Progenitor cell of endocrine pancreas (in vitro differentiated cells): ENCODE data around the gene TXNRD2. TPM values are rescaled to one million over a fixed set of nuclear protein-coding genes. Genes with fewer than 3 reads are reported as not detected.
A peak's percentile ranks its signal among the peaks of the same experiment; 100 is the strongest.

ENCODE experiments used
- DNase-seq: peaks from one replicate; pipeline ENCODE4 v3.0.0; 2021; ENCODE audit warnings: low spot score; ENCODE audit not compliant: unreplicated experiment
- H3K27ac Mint-ChIP-seq: 2 replicates; pipeline ENCODE4 v1.8.0; 2021; ENCODE audit warnings: mild to moderate bottlenecking, moderate library complexity, mixed read lengths
- H3K27me3 Mint-ChIP-seq: 2 replicates; pipeline ENCODE4 v1.8.0; 2021; ENCODE audit warnings: mixed read lengths
- H3K36me3 Mint-ChIP-seq: 2 replicates; pipeline ENCODE4 v1.8.0; 2022; ENCODE audit warnings: mixed read lengths; ENCODE audit not compliant: insufficient read depth
- H3K4me1 Mint-ChIP-seq: 2 replicates; pipeline ENCODE4 v1.8.0; 2021; ENCODE audit warnings: low read depth, mixed read lengths
- H3K4me3 Mint-ChIP-seq: 2 replicates; pipeline ENCODE4 v1.8.0; 2021; ENCODE audit warnings: low read depth, mild to moderate bottlenecking, moderate library complexity, mixed read lengths
- H3K9me3 Mint-ChIP-seq: 2 replicates; pipeline ENCODE4 v1.8.0; 2021; ENCODE audit warnings: low read depth, mixed read lengths
- total RNA-seq: library from RNA; stranded (reverse); gene quantifications from 2 replicates; pipeline ENCODE4 v1.2.1, GENCODE V29; 2021
- TF ChIP-seq, protein P1 (sequence below): fragments of 200-600 bp; sonication (generic); IDR thresholded peaks from one replicate; pipeline ENCODE4 v1.5.0; 2021; ENCODE audit warnings: antibody characterized with exemption, mild to moderate bottlenecking; ENCODE audit not compliant: unreplicated experiment

The TXNRD2 gene
- total RNA-seq, 1 donor from 2014 or later: 14.0 TPM

DNA sequence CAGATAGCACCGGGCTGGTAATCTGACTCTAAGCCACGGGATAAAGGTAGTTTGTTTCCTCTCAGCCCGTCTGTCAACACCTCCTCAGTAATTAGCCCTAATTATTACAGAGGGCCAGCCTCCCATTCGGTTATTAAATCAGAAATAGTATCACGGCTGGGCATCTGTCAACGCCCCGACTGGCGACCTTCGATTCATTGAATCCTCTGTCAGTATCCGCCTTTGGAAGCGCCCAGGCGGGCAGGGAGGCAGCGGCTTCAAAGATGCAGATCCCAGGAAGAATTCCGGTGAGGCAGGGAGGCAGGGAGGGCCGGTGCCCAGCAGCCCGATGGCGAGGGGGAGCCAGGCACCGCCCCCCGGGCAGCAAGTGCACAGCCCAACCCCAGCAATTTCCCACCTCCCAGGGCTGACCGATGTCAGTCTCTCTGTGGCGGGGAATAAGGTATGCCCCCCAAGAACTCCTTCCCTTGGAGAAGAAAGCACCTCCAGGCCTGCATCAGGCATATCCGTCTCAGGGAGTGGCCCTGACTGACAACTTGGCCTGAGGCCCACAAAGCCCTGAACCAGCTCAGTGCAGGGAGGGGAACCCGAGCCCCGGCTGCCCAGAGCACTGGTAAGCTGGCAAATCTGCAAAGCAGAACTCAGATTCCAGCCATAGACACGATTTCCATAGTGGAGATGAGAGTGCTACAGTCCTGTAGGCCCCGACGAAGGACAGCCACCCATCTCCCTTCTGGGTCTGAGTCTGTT is 98.3 kb downstream of the TXNRD2 start:
- H3K4me1 Mint-ChIP-seq: peaks cover 12% of the 10 kb centered on the region
- no peak overlapping the region for H3K4me3 Mint-ChIP-seq
- H3K27me3 Mint-ChIP-seq: no peaks in the 10 kb centered on the region
- DNase-seq: no peak
- TF ChIP-seq, protein P1, sequence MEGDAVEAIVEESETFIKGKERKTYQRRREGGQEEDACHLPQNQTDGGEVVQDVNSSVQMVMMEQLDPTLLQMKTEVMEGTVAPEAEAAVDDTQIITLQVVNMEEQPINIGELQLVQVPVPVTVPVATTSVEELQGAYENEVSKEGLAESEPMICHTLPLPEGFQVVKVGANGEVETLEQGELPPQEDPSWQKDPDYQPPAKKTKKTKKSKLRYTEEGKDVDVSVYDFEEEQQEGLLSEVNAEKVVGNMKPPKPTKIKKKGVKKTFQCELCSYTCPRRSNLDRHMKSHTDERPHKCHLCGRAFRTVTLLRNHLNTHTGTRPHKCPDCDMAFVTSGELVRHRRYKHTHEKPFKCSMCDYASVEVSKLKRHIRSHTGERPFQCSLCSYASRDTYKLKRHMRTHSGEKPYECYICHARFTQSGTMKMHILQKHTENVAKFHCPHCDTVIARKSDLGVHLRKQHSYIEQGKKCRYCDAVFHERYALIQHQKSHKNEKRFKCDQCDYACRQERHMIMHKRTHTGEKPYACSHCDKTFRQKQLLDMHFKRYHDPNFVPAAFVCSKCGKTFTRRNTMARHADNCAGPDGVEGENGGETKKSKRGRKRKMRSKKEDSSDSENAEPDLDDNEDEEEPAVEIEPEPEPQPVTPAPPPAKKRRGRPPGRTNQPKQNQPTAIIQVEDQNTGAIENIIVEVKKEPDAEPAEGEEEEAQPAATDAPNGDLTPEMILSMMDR: no peak
- peak overlapping the region; percentile 52 for H3K27ac Mint-ChIP-seq
- no peaks in the 10 kb centered on the region for H3K9me3 Mint-ChIP-seq
- H3K36me3 Mint-ChIP-seq: no peaks in the 10 kb centered on the region

DNA sequence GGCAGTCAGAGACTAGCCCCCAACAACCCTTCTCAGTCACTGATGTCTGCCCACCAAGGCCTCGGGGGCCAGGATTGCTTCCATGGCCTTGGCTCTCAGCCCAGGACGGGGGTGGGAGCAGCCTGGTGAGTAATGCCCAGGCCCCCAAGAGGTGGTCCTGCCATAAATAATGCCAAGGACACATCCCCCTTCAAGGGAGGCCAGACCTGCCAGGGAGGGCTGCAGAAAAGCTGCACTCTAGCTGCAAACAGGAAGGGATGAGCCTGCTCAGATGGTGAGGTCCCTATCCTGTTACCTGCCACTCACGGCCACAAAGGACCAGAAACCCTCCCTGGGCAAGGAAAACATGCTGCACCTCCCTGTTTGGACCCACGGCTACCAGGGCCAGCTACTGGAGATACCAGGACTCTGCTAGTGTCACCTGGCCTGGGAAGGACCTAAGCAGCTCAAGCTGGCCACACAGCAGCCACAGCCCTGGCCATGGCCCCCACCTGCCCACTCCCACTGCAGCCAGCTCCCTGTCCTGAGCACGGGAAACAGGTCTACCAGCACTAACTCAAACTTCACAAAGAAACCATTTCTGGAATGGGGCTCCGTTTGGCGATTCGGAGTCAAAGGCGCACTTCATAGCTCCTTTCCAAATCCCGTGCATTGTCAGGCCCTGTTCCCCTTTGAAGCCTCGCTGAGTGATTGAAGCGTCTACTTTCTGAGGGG is 99.1 kb downstream of the TXNRD2 start:
- Mint-ChIP-seq H3K27ac (peak overlapping the region; percentile 52), H3K4me3 (no peak overlapping the region), H3K27me3 (no peaks in the 10 kb centered on the region), H3K9me3 (no peaks in the 10 kb centered on the region), H3K4me1 (peaks cover 12% of the 10 kb centered on the region), H3K36me3 (no peaks in the 10 kb centered on the region)
- no peak for DNase-seq
- TF ChIP-seq, protein P1: no peak

DNA sequence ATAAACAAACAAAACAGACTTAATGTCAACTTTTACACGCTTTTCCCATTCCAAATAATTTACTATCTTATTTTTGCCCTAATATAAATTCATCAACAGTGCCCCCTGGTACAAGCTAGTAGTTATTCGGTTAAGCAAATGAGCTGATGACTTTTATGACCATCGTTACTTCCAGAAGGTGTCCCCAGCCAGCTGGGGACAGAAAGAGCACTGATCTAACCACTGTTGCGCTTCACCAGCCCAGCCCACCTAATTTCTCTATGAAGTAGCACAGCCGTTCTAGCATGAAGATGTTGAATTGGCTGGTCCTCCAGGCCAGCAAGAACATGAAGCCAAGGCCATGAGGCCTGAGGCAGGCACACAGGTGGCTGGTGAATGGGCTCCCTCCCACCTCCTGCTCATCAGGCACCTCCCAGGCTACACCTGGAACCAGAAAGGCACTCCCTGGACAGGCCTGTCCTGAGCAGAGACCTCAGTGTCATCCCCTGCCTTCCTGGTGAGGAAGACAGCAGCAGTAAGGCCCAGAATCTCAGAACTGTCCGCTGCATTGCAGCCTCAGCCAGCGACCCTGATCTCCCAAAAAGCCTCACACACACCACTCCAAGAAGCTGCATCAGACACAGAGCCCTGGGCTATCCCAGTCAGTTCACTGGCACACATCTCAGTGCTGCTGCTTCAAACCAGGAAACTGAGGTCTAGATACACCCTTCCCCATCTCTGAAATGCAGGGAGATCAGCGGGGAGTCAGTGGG is 99.8 kb downstream of the TXNRD2 start:
- TF ChIP-seq, protein P1: no peak
- Mint-ChIP-seq H3K4me3 (no peak overlapping the region), H3K27ac (peak overlapping the region; percentile 40)

DNA sequence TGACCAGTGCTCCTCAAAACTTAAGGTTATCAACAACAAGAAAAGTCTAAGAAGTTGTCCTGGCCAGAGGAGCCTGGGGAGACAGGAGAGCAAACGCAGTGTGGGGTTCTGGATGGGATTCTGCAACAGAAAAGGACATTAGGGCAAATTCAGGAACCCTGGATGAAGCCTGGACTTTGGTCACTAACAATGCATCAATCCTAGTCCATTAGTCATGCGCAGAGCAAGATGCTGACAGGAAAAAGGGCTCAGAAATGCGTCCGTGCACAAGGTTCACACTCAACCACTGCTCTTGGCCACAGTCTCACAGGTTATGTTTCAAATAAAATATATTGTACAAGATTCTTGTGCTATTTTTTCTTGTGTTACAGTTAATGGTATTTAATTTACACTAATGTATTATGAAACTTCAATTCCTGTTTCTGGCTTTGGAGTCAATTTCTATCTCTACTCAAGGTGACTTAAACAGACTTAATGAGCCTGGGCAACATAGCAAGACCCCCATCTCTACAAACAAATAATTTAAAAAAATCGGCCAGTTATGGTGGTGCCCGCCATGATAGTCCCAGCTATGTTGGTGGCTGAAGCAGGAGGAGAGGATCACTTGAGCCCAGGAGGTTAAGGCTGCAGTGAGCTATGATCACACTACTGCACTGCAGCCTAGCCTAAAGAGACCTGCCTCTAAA is 100.5 kb downstream of the TXNRD2 start:
- TF ChIP-seq, protein P1: no peak
- Mint-ChIP-seq H3K27ac (no peak overlapping the region), H3K4me3 (no peak overlapping the region), H3K36me3 (no peaks in the 10 kb centered on the region), H3K9me3 (no peaks in the 10 kb centered on the region), H3K27me3 (no peaks in the 10 kb centered on the region), H3K4me1 (peaks cover 12% of the 10 kb centered on the region)
- no peak for DNase-seq

More for the DNA sequence above, 99.8 kb downstream of the TXNRD2 start:
- H3K27me3 Mint-ChIP-seq: no peaks in the 10 kb centered on the region
- peaks cover 12% of the 10 kb centered on the region for H3K4me1 Mint-ChIP-seq
- H3K36me3 Mint-ChIP-seq: no peaks in the 10 kb centered on the region
- no peaks in the 10 kb centered on the region for H3K9me3 Mint-ChIP-seq
- DNase-seq: no peak

DNA sequence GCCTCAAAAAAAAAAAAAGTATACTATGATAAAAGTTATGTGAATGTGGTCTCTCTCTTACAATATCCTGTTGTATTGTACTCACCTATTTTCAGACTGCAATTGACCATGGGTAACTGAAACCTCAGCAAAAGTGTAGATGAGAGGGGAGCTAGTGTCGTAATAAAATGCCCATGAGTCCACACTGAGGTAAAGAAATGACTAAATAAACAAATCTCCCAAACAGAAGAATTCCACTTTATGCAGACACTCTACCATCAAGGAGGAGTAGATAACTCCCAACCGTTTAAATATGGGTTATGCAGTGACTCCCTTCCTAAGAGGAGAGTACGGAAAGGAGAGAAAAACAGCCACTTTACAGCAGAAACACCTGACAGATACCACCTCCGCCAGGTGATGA is 101.6 kb downstream of the TXNRD2 start:
- H3K27me3 Mint-ChIP-seq: no peaks in the 10 kb centered on the region
- no peaks in the 10 kb centered on the region for H3K36me3 Mint-ChIP-seq
- peaks cover 12% of the 10 kb centered on the region for H3K4me1 Mint-ChIP-seq
- DNase-seq: no peak
- H3K4me3 Mint-ChIP-seq: no peak overlapping the region
- TF ChIP-seq, protein P1: no peak
- H3K9me3 Mint-ChIP-seq: no peaks in the 10 kb centered on the region
- no peak overlapping the region for H3K27ac Mint-ChIP-seq
